Thyroid gland (tissue), 4 donors: ENCODE results near the gene EXOC7. TPM values are rescaled to one million over a fixed set of nuclear protein-coding genes. Genes with fewer than 3 reads are reported as not detected.

Source experiments
- DNase-seq, 2 donors: peaks; one replicate each; pipeline ENCODE4 v3.0.0-alpha.2; 2019
- H3K27ac ChIP-seq, 3 donors: fragments of 200-600 bp; sonication (generic); 1 replicate in 2 of 3; 2 replicates in 1 of 3; pipeline ENCODE4 v1.5.1; 2016 to 2019; ENCODE audit warnings: mild to moderate bottlenecking in 1 of 3, moderate library complexity in 1 of 3
- H3K27me3 ChIP-seq: fragments of 200-600 bp; sonication (generic); one replicate; pipeline ENCODE4 v1.5.1; 2019
- H3K36me3 ChIP-seq, 2 donors: fragments of 200-600 bp; sonication (generic); one replicate each; pipeline ENCODE4 v1.5.1; 2016 to 2019
- H3K4me1 ChIP-seq, 2 donors: fragments of 200-600 bp; sonication (generic); one replicate each; pipeline ENCODE4 v1.5.1; 2017 to 2019
- H3K4me3 ChIP-seq, 3 donors: fragments of 200-600 bp; sonication (generic); replicated peaks in 1 of 3; 1 replicate in 2 of 3; 2 replicates in 1 of 3; pipeline ENCODE4 v1.5.1; 2016; ENCODE audit warnings: mild to moderate bottlenecking in 1 of 3
- H3K9me3 ChIP-seq: fragments of 200-600 bp; sonication (generic); one replicate; pipeline ENCODE4 v1.5.1; 2017
- POLR2A ChIP-seq, 2 donors: fragments of 450-650 bp; IDR thresholded peaks; one replicate each; pipeline ENCODE4 v1.6.1; 2017; ENCODE audit warnings: antibody characterized with exemption in 2 of 2, mild to moderate bottlenecking in 2 of 2, moderate library complexity in 1 of 2
- WGBS, 2 donors: methylation state at CpG; one replicate each; pipeline ENCODE4 v1.1.5; 2017; 5-methylcytosine and 5-hydroxymethylcytosine counted together
- intact Hi-C: fragments of 100-400 bp; cut with DNase I; formaldehyde crosslinking; loops from one replicate; pipeline ENCODE4 v1.15.1; 2023
- total RNA-seq, 4 donors: library from RNA; depleted of rRNA; stranded (reverse); fragments of >200 nt; gene quantifications; one replicate each; pipeline ENCODE4 v1.2.3, GENCODE V29; 2016
- TF ChIP-seq, protein P1 (sequence below), 6 experiments: fragments of 200-600 bp in 3 of 6; fragments of 450-650 bp in 3 of 6; sonication (generic) in 3 of 6; IDR thresholded peaks; one replicate each; pipeline ENCODE4 v1.5.1; 2016 to 2019; ENCODE audit warnings: antibody characterized with exemption in 6 of 6, mild to moderate bottlenecking in 2 of 6, inconsistent platforms in 1 of 6, moderate library complexity in 1 of 6

EXOC7 gene
- total RNA-seq, 4 donors from 2014 or later = 97.8 to 131 (median 115) TPM

DNA sequence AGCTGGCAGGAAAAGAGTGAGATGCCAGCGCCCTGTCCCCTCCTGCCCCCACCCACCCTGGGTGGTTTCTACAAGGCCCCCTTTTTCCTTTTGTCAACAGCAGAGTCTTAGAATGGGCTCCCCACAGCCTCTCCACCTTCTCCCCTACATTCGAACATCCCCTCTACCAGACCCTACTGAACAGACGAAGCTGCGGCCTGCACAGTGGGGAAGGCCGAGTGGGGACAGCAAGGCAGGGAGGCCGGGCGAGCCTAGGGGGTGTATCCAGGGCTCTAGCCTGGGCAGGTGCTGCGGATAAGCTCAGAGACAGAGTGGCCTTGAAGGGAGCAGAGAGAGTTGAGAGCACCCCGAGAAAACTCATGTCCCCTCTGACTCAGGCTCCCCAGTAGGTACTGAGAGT lies 17.2 kb downstream of the EXOC7 start:
- H3K36me3 ChIP-seq = peaks cover 62 to 75% of the 10 kb centered on the region in 2 donors
- H3K27ac ChIP-seq = no peak overlapping the region
- no peaks in the 10 kb centered on the region for H3K9me3 ChIP-seq
- no peaks in the 10 kb centered on the region for H3K4me1 ChIP-seq
- WGBS, 2 donors = 95 to 96% methylated on average over 9 of the region's 9 CpGs
- intact Hi-C loops = no loop called here
- H3K27me3 ChIP-seq = no peaks in the 10 kb centered on the region
- DNase-seq = no peak
- no peak overlapping the region for H3K4me3 ChIP-seq
- TF ChIP-seq POLR2A (IDR thresholded peaks at IDR 0.05) = no peak
- TF ChIP-seq, protein P1, sequence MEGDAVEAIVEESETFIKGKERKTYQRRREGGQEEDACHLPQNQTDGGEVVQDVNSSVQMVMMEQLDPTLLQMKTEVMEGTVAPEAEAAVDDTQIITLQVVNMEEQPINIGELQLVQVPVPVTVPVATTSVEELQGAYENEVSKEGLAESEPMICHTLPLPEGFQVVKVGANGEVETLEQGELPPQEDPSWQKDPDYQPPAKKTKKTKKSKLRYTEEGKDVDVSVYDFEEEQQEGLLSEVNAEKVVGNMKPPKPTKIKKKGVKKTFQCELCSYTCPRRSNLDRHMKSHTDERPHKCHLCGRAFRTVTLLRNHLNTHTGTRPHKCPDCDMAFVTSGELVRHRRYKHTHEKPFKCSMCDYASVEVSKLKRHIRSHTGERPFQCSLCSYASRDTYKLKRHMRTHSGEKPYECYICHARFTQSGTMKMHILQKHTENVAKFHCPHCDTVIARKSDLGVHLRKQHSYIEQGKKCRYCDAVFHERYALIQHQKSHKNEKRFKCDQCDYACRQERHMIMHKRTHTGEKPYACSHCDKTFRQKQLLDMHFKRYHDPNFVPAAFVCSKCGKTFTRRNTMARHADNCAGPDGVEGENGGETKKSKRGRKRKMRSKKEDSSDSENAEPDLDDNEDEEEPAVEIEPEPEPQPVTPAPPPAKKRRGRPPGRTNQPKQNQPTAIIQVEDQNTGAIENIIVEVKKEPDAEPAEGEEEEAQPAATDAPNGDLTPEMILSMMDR (IDR thresholded peaks at IDR 0.05) = no peak

DNA sequence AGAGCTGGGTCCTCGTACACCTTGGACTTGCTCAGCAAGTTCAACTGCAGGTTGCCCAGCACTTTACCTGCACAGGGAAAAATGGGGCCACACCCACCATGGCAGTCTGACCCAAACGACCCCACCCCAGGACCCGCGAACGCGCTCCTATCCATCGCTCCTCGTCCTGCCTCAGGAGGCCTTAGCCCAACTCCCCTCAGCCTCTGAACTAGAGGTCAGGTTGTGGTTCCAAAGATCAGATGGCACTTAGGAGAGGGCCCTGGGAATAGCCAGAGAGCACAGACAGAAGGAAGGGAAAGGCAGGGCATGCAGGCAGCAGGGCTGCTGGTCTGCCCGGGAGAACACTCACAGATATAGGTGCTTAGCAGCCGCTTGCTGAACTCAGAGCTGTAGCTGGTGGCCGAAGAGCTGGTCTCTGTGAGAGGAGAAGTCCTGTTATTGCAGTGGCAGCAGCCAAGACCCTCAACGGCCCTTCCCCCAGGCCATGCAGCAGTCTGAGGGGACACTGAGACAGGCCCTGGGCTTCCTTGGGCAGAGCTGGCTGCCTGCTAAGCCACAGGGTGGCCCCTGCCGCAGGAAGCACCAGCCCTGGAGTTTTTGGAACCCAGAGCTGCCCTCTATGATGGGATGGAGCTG lies 17.7 kb downstream of the EXOC7 start:
- H3K4me3 ChIP-seq = no peak overlapping the region
- peaks cover 62 to 75% of the 10 kb centered on the region in 2 donors for H3K36me3 ChIP-seq
- no peaks in the 10 kb centered on the region for H3K4me1 ChIP-seq
- 92% methylated on average over 11 to 12 of the region's 13 CpGs for WGBS, 2 donors
- no peak overlapping the region for H3K27ac ChIP-seq
- H3K9me3 ChIP-seq = no peaks in the 10 kb centered on the region
- intact Hi-C loops = no loop called here
- no peak for TF ChIP-seq POLR2A (IDR thresholded peaks at IDR 0.05)
- TF ChIP-seq, protein P1 (IDR thresholded peaks at IDR 0.05) = no peak
- no peak for DNase-seq
- H3K27me3 ChIP-seq = no peaks in the 10 kb centered on the region

DNA sequence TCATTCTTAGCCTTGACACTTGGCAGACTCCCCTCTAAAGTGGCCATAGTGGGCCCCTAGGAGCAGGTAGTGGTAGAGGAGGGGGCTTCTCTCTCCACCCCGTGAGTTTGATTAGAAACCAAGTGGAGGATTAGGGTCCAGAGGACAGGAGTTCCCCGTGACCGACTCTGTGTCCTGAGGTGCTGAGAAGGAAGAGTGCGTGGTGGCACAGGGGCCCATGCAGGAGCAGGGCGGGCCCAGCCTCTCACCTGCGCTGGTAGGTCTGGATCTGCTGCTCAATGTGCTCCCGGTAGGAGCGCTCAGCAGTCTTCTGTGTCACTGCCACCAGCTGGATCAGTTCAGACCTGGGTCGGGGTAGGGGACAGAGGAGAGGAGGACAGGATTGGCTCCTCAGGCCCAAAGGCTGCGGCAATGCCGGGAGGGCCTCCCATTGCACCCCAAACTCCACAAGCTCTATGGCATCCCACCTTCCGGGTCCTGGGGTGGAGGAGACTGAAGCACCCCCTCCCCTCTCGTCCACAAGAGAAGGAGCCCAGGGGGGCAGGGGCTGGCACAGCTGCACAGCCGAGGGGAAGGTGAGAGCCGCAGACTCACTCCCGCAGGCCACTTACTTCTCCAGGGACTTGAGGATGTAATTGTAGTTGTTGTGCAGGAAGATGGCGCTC lies 18.4 kb downstream of the EXOC7 start:
- Histone ChIP-seq H3K4me1 (peaks cover 0 to 5% of the 10 kb centered on the region in 2 donors), H3K27ac (no peak overlapping the region), H3K9me3 (no peaks in the 10 kb centered on the region), H3K27me3 (no peaks in the 10 kb centered on the region), H3K36me3 (peaks cover 61 to 69% of the 10 kb centered on the region in 2 donors), H3K4me3 (no peak overlapping the region)
- 84 to 94% methylated on average over 12 of the region's 17 CpGs for WGBS, 2 donors
- DNase-seq = no peak
- intact Hi-C loops = no loop called here
- no peak for TF ChIP-seq POLR2A (IDR thresholded peaks at IDR 0.05)
- TF ChIP-seq, protein P1 (IDR thresholded peaks at IDR 0.05) = no peak

DNA sequence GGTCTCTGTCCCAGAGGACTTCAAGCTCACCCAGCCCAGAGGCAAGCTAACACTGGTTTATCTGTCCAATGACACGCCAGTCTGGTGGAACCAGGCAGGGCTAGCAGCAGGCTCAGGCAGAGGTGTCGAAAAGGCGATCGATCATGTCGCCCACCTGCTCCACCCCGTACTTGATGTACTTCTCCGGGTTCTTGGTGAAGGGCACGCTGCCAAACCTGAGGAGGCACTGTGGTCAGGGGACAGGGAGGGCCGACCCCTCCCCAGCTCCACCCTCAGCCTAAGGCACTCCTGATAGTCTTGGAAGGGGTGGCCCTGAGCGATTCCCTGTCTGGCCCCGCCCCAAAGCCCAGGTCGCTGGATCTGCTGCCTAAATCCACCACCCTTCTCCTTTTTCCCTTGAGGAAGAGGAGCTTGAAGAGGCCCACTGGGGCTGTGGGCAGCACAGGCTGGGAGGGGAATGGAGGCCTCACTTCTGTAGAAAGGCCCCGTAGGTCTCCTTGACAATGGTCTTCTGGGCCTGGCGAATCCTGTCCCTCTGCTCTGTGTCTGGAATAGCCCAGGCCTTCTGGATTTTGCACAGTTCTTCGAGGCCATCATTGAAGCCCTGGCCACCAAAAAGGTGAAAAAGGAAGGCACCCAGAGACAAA lies 19.9 kb downstream of the EXOC7 start:
- no peak for TF ChIP-seq POLR2A (IDR thresholded peaks at IDR 0.05)
- TF ChIP-seq, protein P1 (IDR thresholded peaks at IDR 0.05) = no peak
- intact Hi-C loops = no loop called here

More for the DNA sequence above, 19.9 kb downstream of the EXOC7 start:
- Histone ChIP-seq H3K27ac (no peak overlapping the region), H3K9me3 (no peaks in the 10 kb centered on the region), H3K27me3 (no peaks in the 10 kb centered on the region), H3K4me1 (peaks cover 0 to 5% of the 10 kb centered on the region in 2 donors), H3K36me3 (peaks cover 46 to 53% of the 10 kb centered on the region in 2 donors), H3K4me3 (no peak overlapping the region)
- WGBS, 2 donors = 80 to 88% methylated on average over 10 to 11 of the region's 15 CpGs
- DNase-seq = no peak
